NCI-H1417 treated with DMSO at 0.1 percent for 48 hours (cell line): ENCODE results near the gene RGMA.
"Not testable (repeated sequence)": the region's sequence is repeated elsewhere in the genome, so short reads cannot be mapped to it uniquely, and the experiment has no call there.

Experiments used
- DNase-seq: peaks from one replicate; lab custom pipeline; 2025; lab: John Stamatoyannopoulos, UW

Gene RGMA

GRCh38 chr15:93048426-93048721 lies 40.6 kb downstream of the RGMA start:
- no peak for DNase-seq

- no peak for DNase-seq
Observed at GRCh38 chr15:93047621-93048425, 41.2 kb downstream of the RGMA start.

GRCh38 chr15:93046721-93047120 lies 42.3 kb downstream of the RGMA start:
- DNase-seq: no peak

- DNase-seq: no peak
Observed at GRCh38 chr15:93046120-93046519, 42.9 kb downstream of the RGMA start.

GRCh38 chr15:93045191-93045785 lies 43.7 kb downstream of the RGMA start:
- DNase-seq: no peak

GRCh38 chr15:93044301-93045190 lies 44.5 kb downstream of the RGMA start:
- DNase-seq: no peak

GRCh38 chr15:93043621-93044300 lies 45.2 kb downstream of the RGMA start:
- DNase-seq: no peak

GRCh38 chr15:93042691-93043378 lies 46.2 kb downstream of the RGMA start:
- no peak for DNase-seq

- DNase-seq: no peak
Observed at GRCh38 chr15:93042211-93042610, 46.8 kb downstream of the RGMA start.

- no peak for DNase-seq
Observed at GRCh38 chr15:93041159-93041547, 47.9 kb downstream of the RGMA start.

GRCh38 chr15:93040288-93041158 lies 48.5 kb downstream of the RGMA start:
- DNase-seq: no peak

GRCh38 chr15:93039562-93040287 lies 49.3 kb downstream of the RGMA start:
- DNase-seq: not testable (repeated sequence)

GRCh38 chr15:93037820-93038705 lies 50.9 kb downstream of the RGMA start:
- no peak for DNase-seq

GRCh38 chr15:93036951-93037819 lies 51.8 kb downstream of the RGMA start:
- no peak for DNase-seq

- DNase-seq: no peak
Observed at GRCh38 chr15:93035953-93036810, 52.8 kb downstream of the RGMA start.

GRCh38 chr15:93035092-93035915 lies 53.7 kb downstream of the RGMA start:
- DNase-seq: no peak
